Measurements from ENCODE around the gene CASP8. TPM values are rescaled to one million over a fixed set of nuclear protein-coding genes. Genes with fewer than 3 reads are reported as not detected.

CASP8 gene
- total RNA-seq, 5 donors from 2014 or later (not counting 1 experiment from before 2014, with no cell fraction given), result 116 to 306 (median 255) TPM

DNA sequence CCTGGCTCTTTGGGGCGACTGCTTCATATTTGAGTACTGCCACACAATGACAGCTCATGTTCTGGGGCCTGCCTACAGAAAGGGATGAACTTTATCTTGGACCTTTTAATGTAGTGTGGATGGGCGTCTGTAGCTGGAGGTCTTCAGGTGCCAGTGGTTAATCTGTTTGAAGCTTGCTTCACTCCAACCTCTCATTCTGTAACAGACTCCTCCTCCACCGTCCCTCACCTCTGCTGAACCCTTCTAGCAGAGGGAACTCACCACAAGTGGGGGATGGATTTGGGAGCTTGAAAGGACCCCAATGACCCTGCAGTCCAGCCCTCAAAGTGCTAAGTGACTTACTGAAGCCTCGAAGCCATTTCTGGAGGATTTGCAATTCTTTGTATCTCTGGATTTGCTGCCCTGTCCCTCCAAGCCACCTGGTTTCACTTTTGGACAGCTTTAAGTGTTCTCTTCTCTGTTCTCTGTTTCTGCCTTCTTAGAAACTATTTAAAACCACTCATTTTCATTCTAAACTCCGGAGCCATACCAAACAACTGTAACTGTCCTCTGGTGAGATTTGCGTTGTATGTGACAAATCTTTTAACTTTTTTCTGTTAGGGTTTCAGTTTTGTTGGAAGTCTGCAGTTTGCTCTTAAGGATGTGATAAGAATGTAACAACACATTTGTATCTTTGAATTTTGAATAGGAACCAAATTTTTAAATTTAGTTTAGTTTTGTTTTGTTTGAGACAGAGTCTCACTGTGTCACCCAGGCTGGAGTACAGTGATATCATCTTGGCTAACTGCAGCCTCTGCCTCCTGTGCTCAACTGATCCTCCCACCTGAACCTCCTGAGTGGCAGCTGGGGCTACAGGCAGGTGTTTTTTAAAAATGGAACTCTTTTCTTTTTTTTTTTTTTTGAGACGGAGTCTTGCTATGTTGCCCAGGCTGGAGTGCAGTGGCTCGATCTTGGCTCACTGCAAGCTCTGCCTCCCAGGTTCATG lies 37.0 kb upstream of the CASP8 start:
- H3K4me3 ChIP-seq (ENCODE audit: control insufficient read depth in 1 of 2, extremely low read depth in 1 of 2, low read length in 1 of 2), result no peak overlapping the region
- DNase-seq, result no peak
- peak overlapping the region; percentile 46 for H3K27ac ChIP-seq (ENCODE audit: low read length)
- no peaks in the 10 kb centered on the region for H3K9me3 ChIP-seq
- CTCF ChIA-PET, result interaction anchor here (1.1 to 2.1 kb wide), 3 partner anchors 9 to 11 kb away, joined by 3 to 9 read pairs (median 5); no protein-coding TSS in a partner anchor
- no peaks in the 10 kb centered on the region for H3K27me3 ChIP-seq (replicated peaks in 1 of 2; ENCODE audit: control insufficient read depth in 2 of 2, extremely low read depth in 1 of 2, insufficient read depth in 2 of 2, low read length in 1 of 2)
- Mint-ChIP-seq H3K36me3 (peaks cover 19% of the 10 kb centered on the region), H3K27me3 (no peaks in the 10 kb centered on the region), H3K27ac (peak overlapping the region; percentile 90 to 94), H3K9me3 (no peaks in the 10 kb centered on the region), H3K4me1 (peaks cover 44 to 58% (median 49%) of the 10 kb centered on the region in 3 donors), H3K4me3 (peak overlapping the region; percentile 38 to 56 (median 41))
- peak in 3 of 4 experiments; percentile 16 to 43 (median 18) for ATAC-seq (replicated peaks in 1 of 4)
- WGBS (ENCODE audit: insufficient coverage), result 20% methylated on average over 1 of the region's 8 CpGs
- POLR2A ChIA-PET, result interaction anchor here in 1 of 2 donors (0.7 kb wide), 1 partner anchor 10 kb away, joined by 4 read pairs; no protein-coding TSS in a partner anchor
- peaks cover 12 to 19% of the 10 kb centered on the region in 2 experiments for H3K4me1 ChIP-seq (ENCODE audit: control insufficient read depth in 1 of 2, extremely low read depth in 1 of 2, insufficient read depth in 2 of 2, low read length in 2 of 2)
- peaks cover 0 to 18% of the 10 kb centered on the region in 2 donors for H3K36me3 ChIP-seq (ENCODE audit: control insufficient read depth in 2 of 2, extremely low read depth in 1 of 2, insufficient read depth in 1 of 2, low read length in 1 of 2)

DNA sequence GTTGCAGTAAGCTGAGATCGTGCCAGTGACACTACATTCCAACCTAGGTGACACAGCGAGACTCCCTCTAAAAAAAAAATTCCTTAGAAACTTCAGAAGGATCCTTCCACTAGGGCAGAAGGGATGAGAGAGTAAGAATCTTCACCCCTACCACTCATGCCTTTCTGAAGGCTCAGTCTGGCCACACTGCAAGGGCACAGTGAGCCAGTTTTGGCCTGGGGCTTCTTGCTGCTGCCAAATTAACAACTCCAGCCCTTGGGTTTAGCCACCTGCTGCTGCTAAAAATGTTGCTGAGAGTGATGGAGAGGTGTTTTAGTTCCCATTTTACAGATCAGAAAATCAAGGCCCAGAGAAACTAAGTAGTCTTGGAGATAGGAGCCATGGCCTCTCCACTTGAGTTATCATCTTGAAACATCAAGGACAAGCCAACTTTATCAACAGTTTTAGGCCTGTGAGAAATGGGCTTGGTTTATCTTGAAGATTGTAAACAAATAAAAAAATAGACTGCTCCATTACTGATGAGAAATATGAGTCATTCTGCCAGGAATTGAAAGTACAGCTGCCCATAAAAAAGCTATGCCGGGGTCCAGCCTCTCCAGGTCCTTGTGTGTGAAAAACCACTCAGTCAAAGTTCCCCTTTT lies 31.9 kb upstream of the CASP8 start:
- H3K27me3 Mint-ChIP-seq, result no peaks in the 10 kb centered on the region
- DNase-seq, result no peak
- peaks cover 2% of the 10 kb centered on the region for H3K36me3 Mint-ChIP-seq
- Histone ChIP-seq H3K4me1 (ENCODE audit: control insufficient read depth in 1 of 2, extremely low read depth in 1 of 2, insufficient read depth in 2 of 2, low read length in 2 of 2) (peaks cover 20 to 21% of the 10 kb centered on the region in 2 experiments), H3K36me3 (ENCODE audit: control insufficient read depth in 2 of 2, extremely low read depth in 1 of 2, insufficient read depth in 1 of 2, low read length in 1 of 2) (no peaks in the 10 kb centered on the region), H3K9me3 (no peaks in the 10 kb centered on the region), H3K27ac (ENCODE audit: low read length) (peak overlapping the region; percentile 30), H3K4me3 (ENCODE audit: control insufficient read depth in 1 of 2, extremely low read depth in 1 of 2, low read length in 1 of 2) (no peak overlapping the region), H3K27me3 (replicated peaks in 1 of 2; ENCODE audit: control insufficient read depth in 2 of 2, extremely low read depth in 1 of 2, insufficient read depth in 2 of 2, low read length in 1 of 2) (no peaks in the 10 kb centered on the region)
- H3K27ac Mint-ChIP-seq, result peak overlapping the region; percentile 89 to 91
- WGBS (ENCODE audit: insufficient coverage), result no CpG with 5 or more reads among the region's 3 CpGs
- H3K9me3 Mint-ChIP-seq, result no peaks in the 10 kb centered on the region
- peaks cover 35 to 54% (median 42%) of the 10 kb centered on the region in 3 donors for H3K4me1 Mint-ChIP-seq
- ChIA-PET CTCF (no interaction called here), POLR2A (no interaction called here)
- ATAC-seq (replicated peaks in 1 of 4), result no peak
- peak overlapping the region in 2 of 3 donors; percentile 35 to 58 for H3K4me3 Mint-ChIP-seq

DNA sequence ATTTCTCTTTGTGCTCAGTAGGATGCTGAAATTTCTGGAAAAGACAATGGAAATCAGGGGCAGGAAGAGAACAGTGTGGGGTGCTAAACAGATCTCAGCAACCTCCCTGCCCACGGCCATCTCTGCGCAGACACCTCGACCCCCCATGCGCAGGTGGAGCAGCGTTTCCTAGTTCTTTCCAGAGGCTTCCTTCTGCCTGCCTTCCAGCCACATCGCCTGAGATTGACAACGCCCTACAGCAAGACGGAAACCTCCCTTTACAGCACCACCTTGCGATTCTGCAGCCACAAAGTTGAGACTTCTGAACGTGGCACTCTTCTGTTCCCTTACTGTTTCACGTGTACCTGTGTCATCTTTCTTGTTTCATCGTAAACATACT lies 31.4 kb upstream of the CASP8 start:
- CTCF ChIA-PET, result no interaction called here
- WGBS (ENCODE audit: insufficient coverage), result 45% methylated on average over 8 of the region's 12 CpGs
- Histone ChIP-seq H3K4me1 (ENCODE audit: control insufficient read depth in 1 of 2, extremely low read depth in 1 of 2, insufficient read depth in 2 of 2, low read length in 2 of 2) (peaks cover 21 to 23% of the 10 kb centered on the region in 2 experiments), H3K27me3 (replicated peaks in 1 of 2; ENCODE audit: control insufficient read depth in 2 of 2, extremely low read depth in 1 of 2, insufficient read depth in 2 of 2, low read length in 1 of 2) (no peaks in the 10 kb centered on the region), H3K36me3 (ENCODE audit: control insufficient read depth in 2 of 2, extremely low read depth in 1 of 2, insufficient read depth in 1 of 2, low read length in 1 of 2) (no peaks in the 10 kb centered on the region), H3K4me3 (ENCODE audit: control insufficient read depth in 1 of 2, extremely low read depth in 1 of 2, low read length in 1 of 2) (no peak overlapping the region), H3K27ac (ENCODE audit: low read length) (peak overlapping the region; percentile 30), H3K9me3 (no peaks in the 10 kb centered on the region)
- H3K27me3 Mint-ChIP-seq, result no peaks in the 10 kb centered on the region
- H3K36me3 Mint-ChIP-seq, result peaks cover 2% of the 10 kb centered on the region
- DNase-seq, result peak in 1 of 35 experiments; percentile 31
- no peak for ATAC-seq (replicated peaks in 1 of 4)
- peak overlapping the region; percentile 89 to 91 for H3K27ac Mint-ChIP-seq
- peak overlapping the region in 2 of 3 donors; percentile 35 to 58 for H3K4me3 Mint-ChIP-seq
- peaks cover 31 to 51% (median 38%) of the 10 kb centered on the region in 3 donors for H3K4me1 Mint-ChIP-seq
- POLR2A ChIA-PET, result no interaction called here
- H3K9me3 Mint-ChIP-seq, result no peaks in the 10 kb centered on the region

DNA sequence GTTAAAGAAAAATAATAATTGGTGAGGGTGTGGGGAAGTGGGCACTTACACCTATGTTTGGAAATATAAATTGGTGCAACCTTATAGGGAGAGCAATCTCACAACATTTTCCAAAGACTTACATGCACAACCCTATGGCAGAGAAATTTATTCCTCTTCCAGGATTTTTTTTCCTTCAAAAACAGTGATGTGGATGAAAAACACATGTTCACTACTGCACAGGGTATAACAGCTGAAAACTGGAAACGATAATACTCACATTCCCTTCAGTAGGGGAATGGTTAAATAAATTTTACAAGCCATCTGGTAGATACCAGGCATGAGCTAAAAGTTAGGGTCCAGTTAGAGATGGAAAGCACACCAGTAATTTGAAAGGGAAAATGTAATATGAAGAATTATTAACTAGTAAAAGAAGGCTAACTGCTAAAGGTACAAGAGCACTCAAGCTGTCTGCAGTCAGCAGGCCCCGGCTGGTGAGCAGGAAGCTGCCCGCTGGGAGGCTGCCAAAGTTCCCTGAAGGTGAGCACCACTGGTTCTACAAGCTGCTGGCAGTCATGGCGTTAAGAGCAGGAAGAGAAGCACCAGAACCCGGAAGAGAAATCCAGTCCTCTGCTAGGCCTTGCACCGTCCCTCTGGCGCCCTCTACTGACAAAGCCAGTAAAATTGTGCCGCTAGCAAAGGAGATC lies 28.4 kb upstream of the CASP8 start:
- Histone ChIP-seq H3K36me3 (ENCODE audit: control insufficient read depth in 2 of 2, extremely low read depth in 1 of 2, insufficient read depth in 1 of 2, low read length in 1 of 2) (no peaks in the 10 kb centered on the region), H3K9me3 (no peaks in the 10 kb centered on the region), H3K27ac (ENCODE audit: low read length) (peak overlapping the region; percentile 81), H3K4me3 (ENCODE audit: control insufficient read depth in 1 of 2, extremely low read depth in 1 of 2, low read length in 1 of 2) (no peak overlapping the region), H3K27me3 (replicated peaks in 1 of 2; ENCODE audit: control insufficient read depth in 2 of 2, extremely low read depth in 1 of 2, insufficient read depth in 2 of 2, low read length in 1 of 2) (no peaks in the 10 kb centered on the region), H3K4me1 (ENCODE audit: control insufficient read depth in 1 of 2, extremely low read depth in 1 of 2, insufficient read depth in 2 of 2, low read length in 2 of 2) (peaks cover 40 to 43% of the 10 kb centered on the region in 2 experiments)
- Mint-ChIP-seq H3K36me3 (peaks cover 10% of the 10 kb centered on the region), H3K4me1 (peaks cover 44 to 60% (median 56%) of the 10 kb centered on the region in 3 donors), H3K27ac (peak overlapping the region; percentile 72 to 93), H3K27me3 (no peaks in the 10 kb centered on the region), H3K4me3 (peak overlapping the region; percentile 57 to 94 (median 89)), H3K9me3 (no peaks in the 10 kb centered on the region)
- CTCF ChIA-PET, result interaction anchor here (0.6 to 3.4 kb wide), 75 partner anchors 9 to 549 kb away, joined by 3 to 168 read pairs (median 6); partner anchors contain the start of genes CASP10 (in 2 of the 2), CASP8 (in 2 of the 2), ALS2 (in 1 of the 2) and CFLAR (in 1 of the 2)
- DNase-seq (peak; percentile 75 to 97 (median 88)), ATAC-seq (replicated peaks in 1 of 4) (peak; percentile 53 to 56 (median 54))
- WGBS (ENCODE audit: insufficient coverage), result 0% methylated on average over 6 of the region's 8 CpGs
- POLR2A ChIA-PET, result interaction anchor here (0.5 to 3.0 kb wide), 7 partner anchors 30 to 1935 kb away, joined by 3 to 32 read pairs (median 6); partner anchors contain the start of genes CASP10 (in 1 of the 2), CASP8 (in 1 of the 2) and CLK1 (in 1 of the 2)

DNA sequence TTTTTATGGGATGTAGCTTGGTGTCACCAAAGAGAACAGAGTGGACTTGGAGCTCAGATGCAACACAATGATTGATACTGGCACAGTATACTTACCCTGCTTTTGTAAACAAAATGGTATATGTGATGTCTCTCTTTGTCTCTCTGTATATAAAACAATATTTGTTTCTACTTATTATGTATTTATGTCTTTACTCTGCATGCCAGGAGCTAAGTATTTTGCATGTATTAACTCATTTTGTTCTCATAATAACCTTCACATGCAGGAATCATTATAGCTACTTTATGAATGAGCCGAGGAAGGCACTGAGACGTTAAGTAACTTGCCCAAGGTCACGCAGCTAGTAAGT lies 27.9 kb upstream of the CASP8 start:
- Mint-ChIP-seq H3K9me3 (no peaks in the 10 kb centered on the region), H3K27me3 (no peaks in the 10 kb centered on the region), H3K36me3 (peaks cover 10% of the 10 kb centered on the region), H3K4me1 (peaks cover 50 to 64% (median 58%) of the 10 kb centered on the region in 3 donors), H3K4me3 (peak overlapping the region; percentile 57 to 94 (median 89)), H3K27ac (peak overlapping the region; percentile 72 to 93)
- no peaks in the 10 kb centered on the region for H3K27me3 ChIP-seq (replicated peaks in 1 of 2; ENCODE audit: control insufficient read depth in 2 of 2, extremely low read depth in 1 of 2, insufficient read depth in 2 of 2, low read length in 1 of 2)
- peaks cover 0 to 1% of the 10 kb centered on the region in 2 donors for H3K36me3 ChIP-seq (ENCODE audit: control insufficient read depth in 2 of 2, extremely low read depth in 1 of 2, insufficient read depth in 1 of 2, low read length in 1 of 2)
- ATAC-seq (replicated peaks in 1 of 4) (no peak), DNase-seq (no peak)
- H3K9me3 ChIP-seq, result no peaks in the 10 kb centered on the region
- H3K27ac ChIP-seq (ENCODE audit: low read length), result peak overlapping the region; percentile 81
- peaks cover 44 to 46% of the 10 kb centered on the region in 2 experiments for H3K4me1 ChIP-seq (ENCODE audit: control insufficient read depth in 1 of 2, extremely low read depth in 1 of 2, insufficient read depth in 2 of 2, low read length in 2 of 2)
- POLR2A ChIA-PET, result interaction anchor here (0.7 to 3.0 kb wide), 7 partner anchors 29 to 1935 kb away, joined by 3 to 32 read pairs (median 4); partner anchors contain the start of genes CASP10 (in 1 of the 2), CASP8 (in 1 of the 2), CLK1 (in 1 of the 2) and STRADB (in 1 of the 2)
- CTCF ChIA-PET, result interaction anchor here (0.6 to 3.4 kb wide), 79 partner anchors 10 to 723 kb away, joined by 3 to 168 read pairs (median 6); partner anchors contain the start of genes CASP10 (in 2 of the 2), CASP8 (in 2 of the 2), ALS2 (in 1 of the 2) and CFLAR (in 1 of the 2)
- whole genome bisulfite sequencing (ENCODE audit: insufficient coverage), result 38% methylated on average over 3 of the region's 3 CpGs
- H3K4me3 ChIP-seq (ENCODE audit: control insufficient read depth in 1 of 2, extremely low read depth in 1 of 2, low read length in 1 of 2), result no peak overlapping the region

Measured in T-cell (primary cell).